ENCODE data around the gene ZNF391.

ZNF391 gene

DNA sequence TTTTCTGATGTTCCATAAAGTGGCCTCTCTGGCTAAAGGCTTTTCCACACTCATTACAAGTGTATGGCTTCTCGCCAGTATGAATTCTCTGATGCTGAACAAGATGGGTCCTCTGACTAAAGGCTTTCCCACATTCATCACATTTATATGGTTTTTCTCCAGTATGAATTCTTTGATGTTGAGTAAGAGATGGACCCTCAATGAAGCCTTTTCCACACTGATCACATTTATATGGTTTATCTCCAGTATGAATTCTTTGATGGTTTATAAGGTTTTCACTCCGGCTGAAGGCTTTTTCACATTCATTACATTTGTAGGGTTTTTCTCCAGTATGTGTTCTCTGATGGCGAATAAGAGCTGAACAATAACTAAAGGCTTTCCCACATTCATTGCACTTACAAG, 63.9 kb downstream of the ZNF391 start:
- TF ChIP-seq, protein P1, sequence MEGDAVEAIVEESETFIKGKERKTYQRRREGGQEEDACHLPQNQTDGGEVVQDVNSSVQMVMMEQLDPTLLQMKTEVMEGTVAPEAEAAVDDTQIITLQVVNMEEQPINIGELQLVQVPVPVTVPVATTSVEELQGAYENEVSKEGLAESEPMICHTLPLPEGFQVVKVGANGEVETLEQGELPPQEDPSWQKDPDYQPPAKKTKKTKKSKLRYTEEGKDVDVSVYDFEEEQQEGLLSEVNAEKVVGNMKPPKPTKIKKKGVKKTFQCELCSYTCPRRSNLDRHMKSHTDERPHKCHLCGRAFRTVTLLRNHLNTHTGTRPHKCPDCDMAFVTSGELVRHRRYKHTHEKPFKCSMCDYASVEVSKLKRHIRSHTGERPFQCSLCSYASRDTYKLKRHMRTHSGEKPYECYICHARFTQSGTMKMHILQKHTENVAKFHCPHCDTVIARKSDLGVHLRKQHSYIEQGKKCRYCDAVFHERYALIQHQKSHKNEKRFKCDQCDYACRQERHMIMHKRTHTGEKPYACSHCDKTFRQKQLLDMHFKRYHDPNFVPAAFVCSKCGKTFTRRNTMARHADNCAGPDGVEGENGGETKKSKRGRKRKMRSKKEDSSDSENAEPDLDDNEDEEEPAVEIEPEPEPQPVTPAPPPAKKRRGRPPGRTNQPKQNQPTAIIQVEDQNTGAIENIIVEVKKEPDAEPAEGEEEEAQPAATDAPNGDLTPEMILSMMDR (IDR thresholded peaks at IDR 0.05), result no peak

Measured in LNCAP (cell line).